Measurements from ENCODE around the gene KDM5B.
"Not testable (repeated sequence)": the region's sequence is repeated elsewhere in the genome, so short reads cannot be mapped to it uniquely, and the experiment has no call there.

The KDM5B gene

DNA sequence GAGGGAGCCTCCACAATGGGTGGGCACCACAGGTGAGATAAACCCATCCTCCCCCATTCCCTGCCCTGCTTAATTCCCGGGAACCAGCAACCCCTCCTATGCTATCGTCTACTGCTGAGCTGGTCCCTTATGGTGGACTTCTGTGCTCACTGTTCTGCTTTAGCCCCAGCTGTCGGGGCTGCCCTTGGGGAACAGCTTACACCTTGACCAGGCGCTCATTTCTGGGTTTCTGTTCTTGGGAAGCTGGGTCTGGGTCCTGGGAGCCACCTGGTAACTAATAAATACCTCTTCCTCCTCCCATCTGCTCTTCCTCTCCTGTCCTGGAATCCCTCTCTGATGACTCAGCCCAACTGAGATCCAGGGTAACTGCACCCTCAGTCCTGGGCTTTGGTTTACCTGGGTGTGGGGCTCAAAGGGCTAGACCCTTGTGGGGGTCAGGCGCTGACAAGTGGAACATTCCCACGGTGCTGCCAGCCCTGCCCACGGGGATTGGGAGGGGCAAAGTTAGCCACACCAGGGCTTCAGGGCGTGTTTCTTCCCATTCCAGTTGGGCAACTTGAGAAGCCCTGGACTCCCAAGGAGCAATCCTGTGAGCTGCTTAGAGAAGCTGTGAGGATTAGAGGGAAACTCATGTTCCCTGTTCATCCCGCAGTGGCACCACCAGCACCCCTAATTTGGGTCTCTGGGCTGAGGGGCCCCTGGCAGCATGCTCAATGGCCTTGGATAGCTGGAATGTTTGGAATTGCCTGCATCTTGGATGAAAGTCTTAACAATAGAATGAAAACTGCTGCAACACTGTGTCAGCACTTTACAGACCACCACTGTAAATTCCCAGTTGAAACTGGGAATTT is 4.2 kb upstream of the KDM5B start:
- no peak for DNase-seq

DNA sequence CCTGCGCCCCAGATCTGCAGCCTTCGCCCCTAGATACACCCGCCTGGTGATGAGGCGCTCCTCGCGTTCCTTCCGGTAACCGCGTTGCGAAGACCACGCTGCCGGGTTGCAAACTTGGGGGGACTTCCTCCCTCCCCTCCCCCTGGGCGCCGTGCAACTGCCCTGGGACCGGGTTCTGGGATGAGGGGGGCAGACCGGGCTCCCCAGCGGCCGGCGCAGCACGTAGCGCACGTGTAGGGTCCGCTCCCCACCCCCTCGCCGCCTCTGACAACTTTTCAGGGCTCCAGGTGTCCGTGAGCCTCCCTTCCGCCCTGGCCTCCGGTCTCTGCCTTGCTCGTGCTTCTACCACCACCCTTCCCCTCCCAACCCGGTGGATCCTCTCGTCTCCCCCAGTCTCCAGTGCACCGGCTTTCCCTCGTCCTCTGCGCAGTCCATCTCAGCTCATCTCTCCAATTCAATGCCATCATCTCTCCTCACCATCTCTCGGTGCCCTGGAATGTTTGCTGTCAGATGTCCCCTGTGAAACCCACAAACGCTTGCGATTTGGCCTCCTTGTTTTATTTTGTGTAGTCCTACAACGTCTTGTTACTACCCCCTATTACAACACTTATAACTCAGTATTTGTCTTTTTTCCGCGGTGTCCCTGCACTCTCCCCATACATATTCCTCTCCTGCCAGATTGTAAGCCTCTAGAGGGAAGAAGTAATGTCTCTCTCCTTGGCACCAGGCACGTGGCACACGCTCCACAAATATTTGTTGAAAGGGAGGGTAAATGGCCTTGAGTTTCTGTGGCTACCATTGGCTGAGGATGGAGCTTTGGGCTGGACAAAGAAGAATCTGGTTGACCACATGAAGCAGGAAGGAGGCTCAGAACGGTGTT is 3.3 kb upstream of the KDM5B start:
- DNase-seq: no peak

DNA sequence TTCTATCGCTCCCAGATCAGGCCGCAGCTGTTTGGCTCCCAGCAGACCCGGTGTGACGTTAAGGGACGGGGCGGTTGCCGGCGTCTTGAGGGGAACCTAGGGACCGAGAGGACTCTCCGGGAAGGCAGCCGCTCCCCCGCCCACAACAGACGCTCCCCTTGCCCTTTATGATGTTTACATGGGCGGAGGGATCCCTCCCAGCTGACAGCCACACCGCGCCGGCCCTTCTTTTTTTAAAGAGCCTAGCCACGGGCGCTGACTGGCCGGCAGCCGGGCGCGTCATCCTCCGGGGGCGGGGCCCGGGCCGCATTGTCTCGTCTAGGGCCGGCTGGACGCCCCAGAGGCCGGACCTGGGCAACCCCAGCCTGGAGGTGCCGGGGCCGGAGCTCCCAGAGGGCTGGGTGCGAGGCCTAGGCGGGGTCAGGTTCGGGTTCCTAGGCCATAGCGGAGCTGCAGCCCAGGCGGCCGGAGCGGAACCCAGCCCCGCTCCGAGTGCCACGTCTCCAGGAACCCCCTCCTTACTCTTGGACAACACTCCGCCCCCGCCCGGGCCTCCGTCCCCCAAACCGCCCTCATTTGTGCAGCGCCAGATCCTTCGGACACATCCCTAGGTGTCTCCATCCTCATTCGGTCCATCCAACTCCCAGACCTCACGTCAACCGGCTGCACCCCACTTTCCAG is 2.5 kb upstream of the KDM5B start, which contains the start of gene PCAT6:
TSS of gene PCAT6 (plus strand) at position 340 of the 681 bp plus-strand sequence.
- peak; percentile 97 for DNase-seq

DNA sequence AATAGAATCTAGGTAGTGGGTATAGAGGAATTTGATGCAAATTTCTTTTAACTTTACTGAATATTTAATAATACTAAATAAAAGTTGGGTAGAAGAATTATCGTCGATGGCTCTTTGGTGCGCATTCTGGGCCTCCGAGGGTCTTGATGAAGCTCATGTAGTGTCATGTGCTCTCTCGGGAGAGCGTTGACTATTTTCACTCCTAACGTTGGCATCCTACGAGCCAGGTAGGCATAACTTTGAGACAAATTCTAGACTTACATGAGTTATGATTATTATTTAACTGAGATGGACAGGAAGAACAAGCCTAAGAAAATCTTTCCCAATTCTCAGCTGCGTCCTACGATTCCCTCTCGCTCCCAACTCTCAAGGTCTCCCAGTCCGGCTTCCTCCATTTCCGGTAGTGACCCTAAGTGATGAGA is 2.0 kb upstream of the KDM5B start:
- DNase-seq: no peak

DNA sequence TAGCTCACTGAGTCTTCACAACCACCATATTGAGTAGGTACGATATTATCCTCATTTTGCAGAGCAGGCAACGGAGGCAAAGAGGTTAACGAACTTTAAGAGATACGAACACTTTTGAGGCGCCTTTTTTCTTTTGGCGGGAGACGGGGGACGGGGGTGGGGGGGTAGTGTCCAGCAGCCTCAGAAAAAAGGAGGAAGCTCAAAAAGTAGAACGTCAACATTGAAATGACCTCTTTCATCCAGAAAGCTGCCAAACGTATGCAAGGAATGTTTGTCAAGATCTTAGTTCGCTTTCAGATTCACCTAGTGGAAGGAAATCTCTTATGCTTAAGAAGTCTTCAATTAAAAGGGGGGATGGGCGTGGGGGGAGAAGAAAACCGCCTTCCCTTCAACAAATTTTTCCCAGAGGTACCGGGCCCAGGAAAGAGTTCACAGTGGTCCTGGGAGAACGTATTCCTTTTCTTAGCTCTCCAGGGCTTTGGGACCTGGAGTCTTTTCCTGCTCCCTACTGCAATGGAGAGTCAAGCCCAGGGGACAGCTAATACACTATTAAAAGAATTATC is 1.5 kb upstream of the KDM5B start:
- DNase-seq: no peak

DNA sequence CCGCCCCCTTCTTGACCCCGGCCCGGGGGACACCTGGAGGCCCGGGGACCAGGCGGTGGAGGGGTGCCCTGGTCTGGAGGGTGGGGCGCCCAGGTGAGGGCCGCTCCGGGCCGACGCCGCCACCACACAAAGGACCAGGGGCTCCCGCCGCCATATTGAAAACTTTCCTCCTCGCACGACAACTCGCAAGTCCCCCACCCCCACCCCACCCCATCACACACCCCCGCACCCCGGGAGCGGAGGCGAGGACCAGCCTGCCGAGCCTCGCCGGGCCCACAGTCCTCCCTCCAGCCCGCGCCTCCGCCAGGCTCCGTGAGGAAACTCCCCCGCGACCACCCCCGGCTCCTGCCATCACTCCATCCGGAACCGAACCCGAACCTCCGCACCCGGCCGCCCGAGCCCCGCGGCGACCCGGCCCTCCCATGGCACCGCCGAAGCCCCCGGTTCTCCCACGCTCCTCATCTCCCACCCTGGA is 733 bp downstream of the KDM5B start:
- DNase-seq: peak; percentile 32 to 38

DNA sequence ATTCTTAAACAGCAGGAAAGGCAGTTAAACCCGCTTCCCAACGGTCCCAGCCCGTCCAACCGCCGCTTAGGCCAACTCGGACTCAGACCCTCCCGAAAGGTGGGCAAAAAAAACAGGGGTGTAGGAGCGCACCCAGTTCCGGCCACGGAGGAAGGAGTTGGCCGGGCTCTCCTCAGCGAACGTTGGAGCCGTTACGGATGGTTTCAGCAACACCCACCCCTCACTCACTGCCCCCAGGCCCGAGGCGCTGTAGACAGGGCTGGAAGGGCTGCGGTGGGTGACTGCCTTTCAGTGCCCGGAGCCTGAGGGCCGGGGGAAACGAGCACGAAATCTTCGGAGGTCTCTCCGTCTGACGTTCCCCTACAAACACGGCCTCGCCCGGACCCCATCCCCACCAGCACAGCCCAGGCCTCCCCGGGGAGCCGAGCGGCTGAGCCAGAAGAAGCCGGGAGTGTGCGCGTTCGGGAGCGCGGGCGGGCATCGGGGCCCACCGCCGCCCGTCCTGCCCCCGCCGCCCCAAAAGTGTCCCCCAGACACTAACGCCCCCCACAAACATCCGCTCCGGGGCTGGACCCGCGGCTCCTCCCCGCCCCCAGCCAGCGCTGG is 1.3 kb downstream of the KDM5B start:
- DNase-seq: peak; percentile 24 to 41

DNA sequence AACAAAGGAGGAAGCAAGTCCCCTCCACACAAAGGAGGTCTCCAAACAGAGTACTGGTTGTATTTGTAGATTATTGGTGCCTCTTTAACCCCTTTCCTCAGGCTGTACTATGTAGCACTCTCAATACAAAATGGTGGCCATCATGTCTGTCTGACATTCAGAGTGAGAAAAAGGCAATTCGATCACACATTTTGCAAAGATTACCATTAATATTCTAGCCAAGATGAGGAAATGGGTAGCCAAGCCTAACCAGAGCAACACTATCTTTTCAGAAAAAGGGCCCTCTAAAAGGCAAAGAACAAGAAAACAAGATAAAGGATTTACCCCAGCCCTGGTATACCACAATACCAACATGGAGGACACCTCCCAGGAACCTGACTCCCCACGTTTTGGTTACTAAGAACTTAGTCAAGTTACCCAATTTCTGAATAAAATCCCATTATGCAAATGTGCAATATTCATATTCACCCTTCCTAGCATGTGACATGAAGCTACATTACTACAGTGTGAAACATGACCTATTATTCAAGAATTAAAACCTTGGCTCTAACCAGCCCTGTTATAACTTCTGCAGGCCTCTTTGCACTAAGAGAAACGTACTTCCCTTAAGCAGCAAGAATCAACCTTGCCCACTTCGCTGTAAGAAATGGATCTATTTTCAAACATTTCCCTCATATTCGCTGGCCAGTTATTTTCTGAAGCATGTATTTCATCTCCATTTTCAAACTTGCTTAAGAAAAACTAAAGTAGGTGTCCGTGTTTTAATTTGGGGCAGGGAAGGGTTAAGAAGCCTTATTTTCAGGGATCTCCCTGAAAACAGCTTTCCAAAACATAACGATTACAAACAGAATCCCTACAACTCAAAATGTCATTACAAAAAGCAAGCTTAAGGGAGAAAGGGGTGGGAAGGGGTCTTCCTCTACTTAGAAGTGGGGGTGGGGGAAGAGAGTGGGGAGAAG is 2.1 kb downstream of the KDM5B start:
- peak in 1 of 2 experiments; percentile 52 for DNase-seq

DNA sequence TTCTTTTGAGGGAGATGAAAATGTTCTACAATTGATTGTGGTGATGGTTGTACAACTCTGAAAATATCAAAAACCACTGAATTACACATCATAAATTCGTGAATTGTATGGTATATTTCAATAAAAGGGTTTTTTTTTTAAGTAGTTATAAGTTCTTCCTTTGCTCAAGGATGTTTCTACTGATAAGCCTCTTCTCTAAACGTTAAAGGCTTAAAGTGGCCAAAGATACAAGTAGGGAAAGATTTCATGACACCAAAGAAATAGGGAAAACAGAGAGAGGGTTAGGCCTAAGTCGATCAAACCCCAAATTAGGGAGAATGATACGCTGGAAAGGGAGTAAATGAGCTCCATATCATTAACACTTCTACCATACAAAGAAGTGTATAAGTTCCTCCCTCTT is 4.1 kb downstream of the KDM5B start:
- no peak for DNase-seq

DNA sequence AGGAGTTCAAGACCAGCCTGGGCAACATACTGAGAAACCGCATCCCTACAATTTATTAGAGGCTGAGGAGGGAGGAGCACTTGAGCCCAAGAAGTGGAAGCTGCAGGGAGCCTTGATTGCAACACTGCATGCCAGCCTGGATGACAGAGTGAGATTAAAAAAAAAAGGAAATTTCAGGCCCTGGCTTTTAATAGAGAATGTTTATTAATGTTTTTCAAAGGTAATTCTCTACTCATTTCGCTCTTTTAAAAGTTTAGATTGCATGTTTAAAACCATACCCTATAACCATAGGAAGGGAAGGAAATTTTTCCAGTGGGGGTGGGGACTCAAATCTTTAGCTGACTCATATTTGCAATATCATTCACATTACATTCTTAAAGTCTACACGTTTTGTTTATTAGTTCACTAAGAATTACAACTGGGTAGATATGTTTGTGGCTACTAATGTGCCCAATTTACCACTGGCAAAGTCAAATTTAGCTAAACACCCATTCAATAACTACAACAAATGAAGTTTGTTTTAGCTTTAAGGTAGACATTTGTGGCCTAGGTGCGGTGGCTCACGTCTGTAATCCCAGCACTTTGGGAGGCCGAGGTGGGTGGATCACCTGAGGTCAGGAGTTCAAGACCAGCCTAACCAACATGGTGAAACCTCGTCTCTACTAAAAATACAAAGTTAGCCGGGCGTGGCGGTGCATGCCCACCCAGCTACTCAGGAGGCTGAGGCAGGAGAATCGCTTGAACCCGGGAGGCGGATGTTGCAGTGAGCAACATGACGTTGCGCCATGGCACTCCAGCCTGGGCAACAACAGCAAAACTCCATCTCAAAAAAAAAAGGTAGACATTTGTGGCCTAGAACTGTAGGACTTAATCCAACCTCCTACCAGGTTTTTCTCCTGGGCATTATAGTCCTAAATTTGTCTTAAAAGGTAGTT is 5.0 kb downstream of the KDM5B start:
- DNase-seq: no peak

DNA sequence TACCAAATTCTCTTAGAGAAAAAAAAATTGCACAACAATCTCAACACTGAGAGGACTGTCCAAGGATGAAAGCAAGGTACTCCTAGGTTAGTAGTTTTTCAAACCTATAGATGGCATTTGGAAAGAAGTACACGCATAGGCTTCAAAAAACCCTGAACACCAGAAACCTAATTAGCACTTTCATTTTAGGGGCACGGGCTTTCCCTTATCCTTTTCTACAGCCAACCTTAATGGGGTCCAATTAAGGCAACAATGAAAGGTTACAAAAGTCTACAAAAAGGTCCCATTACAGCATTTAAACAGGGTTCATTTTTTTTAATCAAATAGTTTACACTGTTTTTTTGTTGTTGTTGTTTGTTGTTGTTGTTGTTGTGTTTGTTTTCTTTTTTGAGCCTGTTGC is 6.2 kb downstream of the KDM5B start:
- no peak for DNase-seq

DNA sequence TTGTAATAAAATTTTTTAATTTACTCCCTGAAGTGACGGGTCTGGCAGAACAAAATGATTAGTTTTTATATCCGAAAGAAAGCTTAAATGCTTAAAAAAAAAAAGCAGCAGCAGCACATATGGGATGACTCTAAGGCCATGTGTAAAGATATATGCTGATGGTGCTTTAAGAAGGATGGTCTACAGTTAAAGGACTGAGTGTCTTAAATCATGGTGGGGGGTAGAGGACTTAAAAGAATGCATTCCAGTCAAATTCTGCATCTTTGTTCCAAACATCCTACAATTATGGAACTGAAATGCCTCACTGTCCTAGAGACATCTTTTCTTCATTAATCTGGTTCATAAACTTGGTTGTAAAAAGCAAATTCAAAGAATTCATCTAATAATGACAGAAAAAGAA is 7.0 kb downstream of the KDM5B start:
- DNase-seq: no peak

DNA sequence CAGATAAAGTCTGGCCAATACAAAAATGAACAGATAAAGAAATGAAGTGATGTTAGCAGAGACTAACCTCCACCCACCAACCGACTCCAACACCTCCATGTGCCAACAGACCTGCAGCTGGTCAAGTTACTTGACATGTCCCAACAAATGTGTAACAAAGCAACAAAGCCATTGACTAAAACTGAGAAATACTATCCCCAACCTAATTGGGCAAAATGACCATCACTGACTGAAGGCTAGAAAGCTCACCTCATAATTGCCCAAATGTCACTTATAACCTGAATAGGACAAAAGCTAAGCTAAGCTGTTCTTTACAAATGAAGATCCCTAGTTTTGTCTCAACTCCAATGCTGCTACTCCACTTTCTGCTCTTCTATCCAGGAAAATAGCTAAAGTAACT is 7.5 kb downstream of the KDM5B start:
- no peak for DNase-seq

DNA sequence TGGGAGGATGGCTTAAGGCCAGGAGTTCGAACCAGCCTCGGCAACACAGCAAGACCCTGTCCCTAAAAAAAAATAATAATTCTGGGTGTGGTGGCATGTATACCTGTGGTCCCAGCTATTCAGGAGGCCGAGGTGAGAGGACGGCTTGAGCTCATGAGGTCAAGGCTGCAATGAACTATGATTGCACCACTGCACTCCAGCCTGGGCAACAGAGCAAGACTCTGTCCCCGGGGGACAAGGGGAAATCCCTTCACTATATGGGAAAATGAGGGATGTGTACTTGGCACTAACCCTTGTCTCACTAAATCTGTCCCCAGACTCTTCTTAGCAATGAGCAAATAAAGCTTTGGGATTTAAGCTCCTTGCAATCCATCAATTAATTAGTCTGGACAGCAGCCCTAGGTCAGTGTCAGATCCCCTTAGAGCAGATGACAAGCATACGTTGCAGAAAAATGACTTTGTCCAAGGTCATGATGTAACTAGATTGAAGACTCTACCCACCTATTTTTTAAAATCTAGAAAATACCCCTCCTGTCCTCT is 9.4 kb downstream of the KDM5B start:
- DNase-seq: no peak

DNA sequence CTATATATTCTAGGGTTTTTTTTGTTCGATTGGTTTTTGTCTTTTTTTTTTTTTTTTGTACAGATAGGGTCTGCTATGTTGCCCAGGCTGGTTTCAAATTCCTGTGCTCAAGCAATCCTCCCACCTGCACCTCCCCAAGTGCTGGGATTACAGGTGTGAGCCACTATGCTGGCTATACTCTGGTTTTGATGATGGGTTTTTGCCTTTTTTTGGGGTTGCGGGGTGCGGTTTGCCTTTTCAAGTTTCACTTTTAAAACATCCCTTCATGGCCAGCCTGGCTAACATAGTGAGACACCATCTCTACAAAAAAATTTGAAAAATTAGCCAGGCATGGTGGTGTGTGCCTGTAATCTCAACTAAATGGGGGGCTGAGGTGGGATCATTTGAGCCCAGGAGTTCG is 10.0 kb downstream of the KDM5B start:
- no peak for DNase-seq

DNA sequence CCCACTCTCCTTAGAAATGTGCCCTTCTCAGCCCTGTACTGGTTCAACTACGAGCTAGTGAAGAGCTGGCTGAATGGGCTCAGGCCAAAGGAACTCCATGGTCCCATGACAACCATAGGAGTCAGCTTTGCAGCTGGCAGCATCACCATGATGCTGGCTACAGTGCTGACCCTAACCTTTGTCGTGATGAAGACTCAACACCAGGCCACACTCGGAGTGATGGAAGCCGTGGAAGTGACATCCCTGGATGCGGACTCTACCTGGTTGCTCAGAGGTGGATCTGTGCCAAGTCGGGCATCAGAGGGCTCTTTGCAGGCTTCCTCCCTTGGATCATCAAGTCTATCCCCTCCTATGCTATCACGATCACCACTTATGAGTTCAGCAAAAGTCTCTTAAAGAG is 11.6 kb downstream of the KDM5B start:
- no peak for DNase-seq

DNA sequence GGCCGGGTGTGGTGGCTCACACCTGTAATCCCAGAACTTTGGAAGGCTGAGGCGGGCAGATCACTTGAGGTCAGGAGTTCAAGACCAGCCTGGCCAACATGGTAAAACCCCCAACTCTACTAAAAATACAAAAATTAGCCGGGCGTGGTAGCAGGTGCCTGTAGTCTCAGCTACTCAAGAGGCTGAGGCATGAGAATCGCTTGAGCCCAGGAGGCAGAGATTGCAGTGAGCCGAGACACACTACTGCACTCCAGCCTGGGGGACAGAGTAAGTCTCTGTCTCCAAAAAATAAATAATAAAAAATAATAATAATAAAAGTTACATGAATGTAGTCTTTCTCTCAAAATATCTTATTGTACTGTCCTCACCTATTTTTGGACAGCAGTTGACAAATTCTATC is 13.3 kb downstream of the KDM5B start:
- DNase-seq: not testable (repeated sequence)

DNA sequence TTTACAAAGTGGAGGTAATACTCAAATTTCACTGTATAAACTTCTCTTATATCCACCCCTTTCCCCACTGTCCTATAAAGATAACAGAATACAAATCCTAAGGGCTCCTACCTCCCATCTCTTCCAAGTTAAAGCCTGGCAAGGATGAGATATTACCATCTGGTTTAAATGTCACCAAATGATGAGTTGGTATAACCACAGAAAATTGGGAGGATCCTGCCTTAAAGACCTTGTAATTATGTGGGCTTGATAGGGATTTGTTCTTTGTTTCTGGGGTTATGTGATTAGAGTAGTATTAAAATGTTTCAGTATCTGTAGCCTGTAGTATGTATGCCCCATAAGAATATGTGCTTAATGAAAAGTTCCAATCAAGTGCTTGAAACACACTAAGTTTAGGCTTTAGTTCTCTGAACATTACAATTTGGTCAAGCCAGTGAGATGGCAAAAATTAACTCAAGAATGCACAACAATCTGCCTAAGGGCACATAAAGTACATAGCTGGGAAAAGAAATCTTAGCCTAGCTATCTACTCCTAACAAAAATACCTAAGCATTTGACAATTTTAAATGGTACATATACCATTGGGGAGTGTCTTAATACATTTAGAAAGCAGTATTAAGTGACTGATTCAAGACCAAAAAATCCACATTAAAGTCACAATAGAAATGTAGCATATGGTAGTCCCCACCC is 14.0 kb downstream of the KDM5B start:
- DNase-seq: no peak

Data from NCI-H2081 (cell line).